Esophagus muscularis mucosa (tissue), 4 donors: ENCODE results near the gene MGAT4C.

Experiments
- CTCF ChIP-seq, 3 experiments: fragments of 200-600 bp in 2 of 3; fragments of 450-650 bp in 1 of 3; sonication (generic) in 2 of 3; IDR thresholded peaks; one replicate each; pipeline ENCODE4 v1.5.1; 2017 to 2019; ENCODE audit warnings: antibody characterized with exemption in 3 of 3, mild to moderate bottlenecking in 2 of 3, moderate library complexity in 1 of 3
- EP300 ChIP-seq: sonication (generic); formaldehyde crosslinking; IDR thresholded peaks from one replicate; pipeline ENCODE4 v1.6.1; 2017; ENCODE audit warnings: antibody characterized with exemption
- POLR2A ChIP-seq: fragments of 450-650 bp; IDR thresholded peaks from one replicate; pipeline ENCODE4 v1.6.1; 2017; ENCODE audit warnings: antibody characterized with exemption, moderate library complexity, mild to moderate bottlenecking, low read depth
- POLR2AphosphoS5 ChIP-seq, 2 donors: sonication (generic); formaldehyde crosslinking; IDR thresholded peaks; one replicate each; pipeline ENCODE4 v1.6.1; 2017; ENCODE audit warnings: antibody characterized with exemption in 2 of 2

- TF ChIP-seq CTCF (IDR thresholded peaks at IDR 0.05) (no peak), POLR2A (no peak), POLR2AphosphoS5 (IDR thresholded peaks at IDR 0.05) (no peak), EP300 (no peak)
These were observed 101.6 kb downstream of the MGAT4C start for GRCh38 chr12:86154620-86155019.
